ENCODE data around the gene ACTR1B. TPM values are rescaled to one million over a fixed set of nuclear protein-coding genes. Genes with fewer than 3 reads are reported as not detected.
"Not testable (repeated sequence)": the region's sequence is repeated elsewhere in the genome, so short reads cannot be mapped to it uniquely, and the experiment has no call there.

The ACTR1B gene
- total RNA-seq, 1 donor, result 53.7 TPM

- H3K4me3 ChIP-seq (ENCODE audit: low read length); H3K4me1 ChIP-seq (ENCODE audit: insufficient read depth, low read length); H3K9me3 ChIP-seq (ENCODE audit: low read depth, low read length); H3K27me3 ChIP-seq (ENCODE audit: insufficient read depth, low read length): not testable (repeated sequence)
Measured at GRCh38 chr2:97672606-97673140, 8.8 kb upstream of the ACTR1B start.

- Histone ChIP-seq H3K9me3 (ENCODE audit: low read depth, low read length) (no peaks in the 10 kb centered on the region), H3K4me3 (ENCODE audit: low read length) (no peak overlapping the region), H3K27me3 (ENCODE audit: insufficient read depth, low read length) (no peaks in the 10 kb centered on the region), H3K4me1 (ENCODE audit: insufficient read depth, low read length) (no peaks in the 10 kb centered on the region)
Measured at GRCh38 chr2:97671526-97671925, 7.7 kb upstream of the ACTR1B start.

GRCh38 chr2:97670471-97670870, 6.6 kb upstream of the ACTR1B start:
- Histone ChIP-seq H3K4me3 (ENCODE audit: low read length) (no peak overlapping the region), H3K27me3 (ENCODE audit: insufficient read depth, low read length) (no peaks in the 10 kb centered on the region), H3K4me1 (ENCODE audit: insufficient read depth, low read length) (no peaks in the 10 kb centered on the region), H3K9me3 (ENCODE audit: low read depth, low read length) (no peaks in the 10 kb centered on the region)

- Histone ChIP-seq H3K4me1 (ENCODE audit: insufficient read depth, low read length) (peaks cover 6% of the 10 kb centered on the region), H3K4me3 (ENCODE audit: low read length) (no peak within 1 kb of the TSS), H3K9me3 (ENCODE audit: low read depth, low read length) (no peaks in the 10 kb centered on the region), H3K27me3 (ENCODE audit: insufficient read depth, low read length) (no peaks in the 10 kb centered on the region)
Measured at GRCh38 chr2:97669448-97669847, 5.6 kb upstream of the ACTR1B start, which contains the start of gene C2orf92. C2orf92 (plus strand) TSS chr2:97669713; CDS start chr2:97669789, 76 bp downstream.

- peaks cover 34% of the 10 kb centered on the region for H3K4me1 ChIP-seq (ENCODE audit: insufficient read depth, low read length)
- H3K27me3 ChIP-seq (ENCODE audit: insufficient read depth, low read length), result no peaks in the 10 kb centered on the region
- H3K9me3 ChIP-seq (ENCODE audit: low read depth, low read length), result no peaks in the 10 kb centered on the region
- peak overlapping the region; percentile 76 for H3K4me3 ChIP-seq (ENCODE audit: low read length)
Measured at GRCh38 chr2:97664636-97664970, 759 bp upstream of the ACTR1B start.

GRCh38 chr2:97663626-97663961, 250 bp downstream of the ACTR1B start:
- Histone ChIP-seq H3K27me3 (ENCODE audit: insufficient read depth, low read length) (no peaks in the 10 kb centered on the region), H3K4me3 (ENCODE audit: low read length) (peak overlapping the region; percentile 76), H3K4me1 (ENCODE audit: insufficient read depth, low read length) (peaks cover 34% of the 10 kb centered on the region), H3K9me3 (ENCODE audit: low read depth, low read length) (no peaks in the 10 kb centered on the region)

- Histone ChIP-seq H3K4me3 (ENCODE audit: low read length) (peak overlapping the region; percentile 76), H3K9me3 (ENCODE audit: low read depth, low read length) (no peaks in the 10 kb centered on the region), H3K4me1 (ENCODE audit: insufficient read depth, low read length) (peaks cover 34% of the 10 kb centered on the region), H3K27me3 (ENCODE audit: insufficient read depth, low read length) (no peaks in the 10 kb centered on the region)
Measured at GRCh38 chr2:97662895-97663625, 784 bp downstream of the ACTR1B start.

GRCh38 chr2:97662386-97662894, 1.4 kb downstream of the ACTR1B start:
- no peaks in the 10 kb centered on the region for H3K9me3 ChIP-seq (ENCODE audit: low read depth, low read length)
- H3K27me3 ChIP-seq (ENCODE audit: insufficient read depth, low read length), result no peaks in the 10 kb centered on the region
- peak overlapping the region; percentile 76 for H3K4me3 ChIP-seq (ENCODE audit: low read length)
- peaks cover 34% of the 10 kb centered on the region for H3K4me1 ChIP-seq (ENCODE audit: insufficient read depth, low read length)

GRCh38 chr2:97661927-97662326, 1.9 kb downstream of the ACTR1B start:
- Histone ChIP-seq H3K27me3 (ENCODE audit: insufficient read depth, low read length) (no peaks in the 10 kb centered on the region), H3K4me1 (ENCODE audit: insufficient read depth, low read length) (peaks cover 34% of the 10 kb centered on the region), H3K9me3 (ENCODE audit: low read depth, low read length) (no peaks in the 10 kb centered on the region), H3K4me3 (ENCODE audit: low read length) (no peak overlapping the region)

- H3K4me3 ChIP-seq (ENCODE audit: low read length), result no peak overlapping the region
- no peaks in the 10 kb centered on the region for H3K9me3 ChIP-seq (ENCODE audit: low read depth, low read length)
- no peaks in the 10 kb centered on the region for H3K27me3 ChIP-seq (ENCODE audit: insufficient read depth, low read length)
- H3K4me1 ChIP-seq (ENCODE audit: insufficient read depth, low read length), result peaks cover 34% of the 10 kb centered on the region
Measured at GRCh38 chr2:97660775-97661389, 3.0 kb downstream of the ACTR1B start.

GRCh38 chr2:97660044-97660774, 3.6 kb downstream of the ACTR1B start:
- Histone ChIP-seq H3K4me3 (ENCODE audit: low read length) (no peak overlapping the region), H3K27me3 (ENCODE audit: insufficient read depth, low read length) (no peaks in the 10 kb centered on the region), H3K4me1 (ENCODE audit: insufficient read depth, low read length) (peaks cover 34% of the 10 kb centered on the region), H3K9me3 (ENCODE audit: low read depth, low read length) (no peaks in the 10 kb centered on the region)

GRCh38 chr2:97659256-97660043, 4.4 kb downstream of the ACTR1B start:
- no peak overlapping the region for H3K4me3 ChIP-seq (ENCODE audit: low read length)
- H3K4me1 ChIP-seq (ENCODE audit: insufficient read depth, low read length), result peaks cover 27% of the 10 kb centered on the region
- no peaks in the 10 kb centered on the region for H3K27me3 ChIP-seq (ENCODE audit: insufficient read depth, low read length)
- H3K9me3 ChIP-seq (ENCODE audit: low read depth, low read length), result no peaks in the 10 kb centered on the region

- peaks cover 27% of the 10 kb centered on the region for H3K4me1 ChIP-seq (ENCODE audit: insufficient read depth, low read length)
- H3K27me3 ChIP-seq (ENCODE audit: insufficient read depth, low read length), result no peaks in the 10 kb centered on the region
- no peaks in the 10 kb centered on the region for H3K9me3 ChIP-seq (ENCODE audit: low read depth, low read length)
- no peak overlapping the region for H3K4me3 ChIP-seq (ENCODE audit: low read length)
Measured at GRCh38 chr2:97658691-97659157, 5.1 kb downstream of the ACTR1B start.

GRCh38 chr2:97657986-97658690, 5.7 kb downstream of the ACTR1B start:
- H3K4me3 ChIP-seq (ENCODE audit: low read length), result no peak overlapping the region

More at GRCh38 chr2:97657986-97658690, 5.7 kb downstream of the ACTR1B start:
- Histone ChIP-seq H3K9me3 (ENCODE audit: low read depth, low read length) (no peaks in the 10 kb centered on the region), H3K27me3 (ENCODE audit: insufficient read depth, low read length) (no peaks in the 10 kb centered on the region), H3K4me1 (ENCODE audit: insufficient read depth, low read length) (peaks cover 27% of the 10 kb centered on the region)

All from mononuclear cell (primary cell).